Hematopoietic multipotent progenitor cell (in vitro differentiated cells): ENCODE data around the gene SERPINI2. TPM values are rescaled to one million over a fixed set of nuclear protein-coding genes. Genes with fewer than 3 reads are reported as not detected.
"Not testable (repeated sequence)": the region's sequence is repeated elsewhere in the genome, so short reads cannot be mapped to it uniquely, and the experiment has no call there.

Experiments
- DNase-seq, 3 donors: peaks; one replicate each; pipeline ENCODE4 v3.0.0-alpha.2; 2011 to 2015; ENCODE audit warnings: low read depth in 2 of 3, low spot score in 2 of 3
- total RNA-seq: library from RNA; depleted of rRNA; stranded (reverse); fragments of >200 nt; gene quantifications from one replicate; pipeline ENCODE4 v1.2.3, GENCODE V29; 2012

The SERPINI2 gene
- total RNA-seq, 1 donor = 1.6 TPM

DNA sequence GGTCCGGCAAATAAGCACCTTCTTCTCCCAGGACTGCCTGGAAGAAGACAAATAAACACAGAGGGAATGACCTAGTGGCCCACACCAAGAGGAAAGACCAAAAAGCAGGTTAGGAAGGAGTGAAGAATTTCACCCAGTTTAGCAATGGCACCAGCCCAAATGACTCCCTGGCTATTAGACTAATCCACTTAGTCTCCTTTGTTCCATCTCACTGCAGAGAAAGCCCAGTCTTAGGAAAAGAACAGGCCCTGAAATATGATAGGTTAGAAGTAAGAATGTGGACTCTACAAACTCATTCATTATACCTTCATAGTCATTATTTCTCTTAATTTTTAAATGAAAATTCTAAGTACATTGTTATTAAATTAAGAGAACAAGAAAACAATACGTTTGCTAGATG, 23.2 kb downstream of the SERPINI2 start:
- DNase-seq = no peak

- DNase-seq = no peak
Measured at GRCh38 chr3:167450195-167450594, 23.6 kb downstream of the SERPINI2 start.

DNA sequence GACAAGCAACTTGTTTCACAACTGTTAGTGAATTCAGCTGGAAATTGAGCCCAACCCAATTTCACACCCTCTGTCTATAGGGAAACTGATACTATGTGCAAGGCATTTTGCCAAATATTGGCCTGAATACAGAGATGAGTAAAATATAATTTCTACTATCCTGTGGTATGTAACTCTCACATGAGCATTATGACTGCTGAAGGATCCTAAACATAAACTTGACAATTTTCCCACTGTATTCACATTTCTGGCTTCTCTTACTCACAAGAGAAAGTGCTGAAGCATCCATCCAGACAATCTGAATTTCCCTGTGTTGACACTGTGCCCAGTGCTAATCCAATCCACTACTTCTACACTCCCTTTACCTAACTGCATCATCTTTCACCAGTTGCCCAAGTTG, 28.4 kb downstream of the SERPINI2 start:
- no peak for DNase-seq

GRCh38 chr3:167441256-167441655, 32.6 kb downstream of the SERPINI2 start:
- no peak for DNase-seq

- DNase-seq = no peak
Measured at GRCh38 chr3:167437428-167438139, 36.3 kb downstream of the SERPINI2 start.

- DNase-seq = not testable (repeated sequence)
Measured at GRCh38 chr3:167426962-167427361, 46.9 kb downstream of the SERPINI2 start.

DNA sequence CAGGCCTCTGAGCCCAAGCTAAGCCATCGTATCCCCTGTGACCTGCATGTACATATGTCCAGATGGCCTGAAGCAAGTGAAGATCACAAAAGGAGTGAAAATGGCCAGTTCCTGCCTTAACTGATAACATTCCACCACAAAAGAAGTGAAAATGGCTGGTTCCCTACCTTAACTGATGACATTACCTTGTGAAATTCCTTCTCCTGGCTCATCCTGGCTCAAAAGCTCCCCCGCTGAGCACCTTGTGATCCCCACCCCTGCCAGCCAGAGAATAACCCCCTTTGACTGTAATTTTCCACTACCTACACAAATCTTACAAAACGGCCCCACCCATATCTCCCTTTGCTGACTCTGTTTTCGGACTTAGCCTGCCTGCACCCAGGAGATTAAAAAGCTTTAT, 51.4 kb downstream of the SERPINI2 start:
- DNase-seq = not testable (repeated sequence)

DNA sequence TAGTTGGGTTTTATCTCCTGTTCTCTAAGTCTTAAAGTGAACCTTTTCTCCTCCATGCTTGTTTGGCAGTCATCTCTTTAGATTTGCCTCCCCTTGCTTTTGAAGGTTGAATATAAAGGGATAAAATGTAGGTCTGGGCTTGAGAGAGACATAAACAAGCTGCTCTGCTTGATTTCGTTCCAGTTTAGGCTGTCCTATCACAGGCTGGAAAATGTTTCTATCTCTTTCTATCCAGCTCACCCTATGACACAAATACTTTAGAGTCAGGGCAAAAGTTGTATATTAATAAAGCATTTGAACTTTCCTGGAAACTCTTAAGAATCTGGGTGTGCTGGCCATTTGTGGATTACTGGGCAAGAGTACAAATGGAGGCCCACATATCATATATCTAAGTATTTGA, 64.2 kb downstream of the SERPINI2 start:
- no peak for DNase-seq

DNA sequence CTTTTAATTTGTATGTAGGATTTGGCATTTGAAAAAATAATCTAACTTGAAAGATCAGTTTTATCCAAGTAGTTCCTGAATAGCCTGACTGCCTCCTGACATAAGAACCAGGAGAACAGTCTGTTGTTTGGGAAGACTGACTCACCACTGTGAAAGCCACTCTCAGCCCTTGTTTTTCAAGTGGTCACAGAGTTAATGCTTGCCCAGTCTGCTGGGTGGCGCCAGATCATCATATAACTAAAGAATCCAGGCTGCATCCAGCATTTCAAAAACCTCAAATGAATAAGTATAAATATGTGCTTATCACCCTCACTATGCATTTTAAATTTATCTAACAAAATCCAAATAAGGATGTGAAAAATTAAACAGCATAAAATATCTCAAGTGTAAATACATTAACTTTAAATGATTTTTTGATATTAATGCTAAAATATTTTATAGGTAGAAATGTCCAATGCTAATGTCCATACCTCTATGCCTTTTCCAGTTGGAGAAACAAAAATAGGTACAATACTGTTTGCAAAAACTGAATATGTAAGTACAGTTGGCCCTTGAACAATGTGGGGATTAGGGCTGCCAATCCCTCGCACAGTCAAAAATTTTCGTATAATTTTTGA, 66.9 kb downstream of the SERPINI2 start:
- DNase-seq = peak in 2 of 3 donors; percentile 62 to 85

GRCh38 chr3:167397826-167398225, 76.0 kb downstream of the SERPINI2 start:
- no peak for DNase-seq

DNA sequence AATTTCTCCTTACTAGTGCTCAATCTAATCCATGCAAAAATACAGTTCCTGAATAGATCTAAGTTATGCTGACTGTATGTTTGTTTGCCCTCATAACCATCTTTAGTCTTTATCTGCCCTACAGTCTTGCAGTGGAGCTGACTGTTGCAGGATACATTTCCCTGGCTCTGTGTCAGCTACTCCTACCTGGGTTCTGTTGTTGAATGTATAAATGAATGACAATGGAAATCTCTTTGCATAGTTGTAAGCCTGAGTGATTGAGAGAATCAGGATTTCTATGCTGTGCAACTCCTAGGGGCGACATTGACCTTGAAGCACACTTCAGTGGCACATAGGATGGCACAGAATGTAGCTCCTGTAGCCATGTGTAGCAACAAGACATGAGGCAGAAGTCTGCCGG, 77.8 kb downstream of the SERPINI2 start:
- no peak for DNase-seq

DNA sequence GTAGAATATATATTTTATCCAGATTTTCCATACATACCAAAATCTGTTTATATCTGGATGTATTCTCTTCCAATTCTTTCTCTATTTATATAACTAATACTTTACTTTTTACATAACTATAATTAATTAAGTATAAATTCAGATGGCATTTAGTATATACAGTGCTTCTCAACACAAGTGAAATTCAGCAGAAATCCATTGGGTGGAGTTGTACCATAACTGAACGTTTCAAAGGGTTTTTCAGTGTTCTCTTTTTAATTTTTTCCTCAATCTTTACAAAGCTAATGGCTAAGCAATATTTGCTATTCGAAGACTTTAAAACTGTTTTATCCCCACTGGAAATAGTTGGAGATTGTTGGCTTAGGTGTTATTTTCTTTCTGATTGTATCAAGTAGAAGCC, 79.8 kb downstream of the SERPINI2 start:
- peak in 1 of 3 donors; percentile 12 for DNase-seq

Other genes with a start within 250 kb of the SERPINI2 start
- under 0.01 TPM for gene ZBBX, start 93.7 kb downstream of the SERPINI2 start, total RNA-seq
- 23.2 TPM for gene WDR49, start 179.9 kb upstream of the SERPINI2 start, total RNA-seq